Smooth muscle cell (in vitro differentiated cells): ENCODE results near the gene GLG1. TPM values are rescaled to one million over a fixed set of nuclear protein-coding genes. Genes with fewer than 3 reads are reported as not detected.

Source experiments
- DNase-seq: peaks from one replicate; lab custom pipeline; 2025; ENCODE audit not compliant: unreplicated experiment; lab: John Stamatoyannopoulos, UW
- H2AFZ ChIP-seq: fragments of 200-600 bp; sonication (generic); 2 replicates; pipeline ENCODE4 v1.6.0; 2016; ENCODE audit warnings: antibody characterized with exemption, low read depth, mild to moderate bottlenecking
- H3F3A ChIP-seq: fragments of 200-600 bp; sonication (generic); 2 replicates; pipeline ENCODE4 v1.6.0; 2017; ENCODE audit warnings: antibody characterized with exemption, low read depth
- H3K27ac ChIP-seq: fragments of 200-600 bp; sonication (generic); 2 replicates; pipeline ENCODE4 v1.5.1; 2016; ENCODE audit warnings: low read depth, mild to moderate bottlenecking
- H3K27me3 ChIP-seq: fragments of 200-600 bp; sonication (generic); 2 replicates; pipeline ENCODE4 v1.6.1; 2016; ENCODE audit warnings: low read depth, mild to moderate bottlenecking
- H3K36me3 ChIP-seq: fragments of 200-600 bp; sonication (generic); 2 replicates; pipeline ENCODE4 v1.5.1; 2016; ENCODE audit warnings: low read depth
- H3K4me1 ChIP-seq: fragments of 200-600 bp; sonication (generic); 2 replicates; pipeline ENCODE4 v1.5.1; 2016; ENCODE audit warnings: low read depth
- H3K4me2 ChIP-seq: fragments of 200-600 bp; sonication (generic); 2 replicates; pipeline ENCODE4 v1.6.0; 2016; ENCODE audit warnings: mild to moderate bottlenecking
- H3K4me3 ChIP-seq: fragments of 200-600 bp; sonication (generic); 2 replicates; pipeline ENCODE4 v1.5.1; 2016; ENCODE audit warnings: mild to moderate bottlenecking
- H3K79me2 ChIP-seq: fragments of 200-600 bp; sonication (generic); 2 replicates; pipeline ENCODE4 v1.6.0; 2016; ENCODE audit warnings: low read depth, mild to moderate bottlenecking
- H3K9ac ChIP-seq: fragments of 200-600 bp; sonication (generic); 2 replicates; pipeline ENCODE4 v1.6.0; 2016; ENCODE audit warnings: low read depth
- H3K9me3 ChIP-seq: fragments of 200-600 bp; sonication (generic); replicated peaks from 2 replicates; pipeline ENCODE4 v1.5.1; 2016; ENCODE audit warnings: low read depth
- H4K20me1 ChIP-seq: fragments of 200-600 bp; sonication (generic); 2 replicates; pipeline ENCODE4 v1.6.0; 2016; ENCODE audit warnings: low read depth
- CTCF ChIP-seq: fragments of 200-600 bp; sonication (generic); IDR thresholded peaks from 2 replicates; pipeline ENCODE4 v1.5.1; 2017; ENCODE audit warnings: borderline replicate concordance, mild to moderate bottlenecking, antibody characterized with exemption; ENCODE audit not compliant: insufficient read depth, poor library complexity, severe bottlenecking
- WGBS: methylation state at CpG from one replicate; pipeline ENCODE4 v1.1.7; 2016; ENCODE audit warnings: low lambda C conversion rate; 5-methylcytosine and 5-hydroxymethylcytosine counted together
- polyA plus RNA-seq: library from polyadenylated mRNA; unstranded; fragments of >200 nt; fragmentation: Nextera tagmentation; extraction: Ambion mirVana; gene quantifications from 2 replicates; pipeline ENCODE4 v1.2.1, GENCODE V29; 2016
- total RNA-seq: library from RNA; depleted of rRNA; stranded (reverse); fragments of >200 nt; gene quantifications from 2 replicates; pipeline ENCODE4 v1.2.3, GENCODE V29; 2014

GLG1 gene
- total and polyA plus RNA-seq, 2 experiments from 2014 or later = 131 to 140 TPM

DNA sequence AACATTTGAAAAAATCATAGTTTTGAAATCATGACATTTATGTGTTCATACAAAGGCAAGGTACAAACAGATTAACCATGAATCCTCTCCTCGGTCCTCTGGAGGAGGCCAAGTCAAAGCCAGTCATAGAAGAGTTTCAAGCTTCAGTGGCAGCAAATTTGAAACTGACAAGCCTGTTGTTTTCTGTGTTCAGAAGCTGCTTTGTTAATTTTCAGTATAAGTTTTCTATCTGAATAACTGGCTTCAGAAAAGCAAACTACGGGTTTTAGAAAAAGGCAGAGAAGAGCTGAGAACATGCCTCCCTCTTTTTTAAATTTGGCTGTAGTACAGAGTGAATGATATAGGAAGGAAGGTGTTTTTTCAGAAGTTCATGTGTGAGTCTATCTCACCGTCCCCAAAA lies 106.0 kb downstream of the GLG1 start:
- peaks cover 67% of the 10 kb centered on the region for H4K20me1 ChIP-seq
- no peak overlapping the region for H3K4me2 ChIP-seq
- peaks cover 3% of the 10 kb centered on the region for H3K36me3 ChIP-seq
- no peaks in the 10 kb centered on the region for H3K27me3 ChIP-seq
- H3K79me2 ChIP-seq = peaks cover 14% of the 10 kb centered on the region
- no peak overlapping the region for H2AFZ ChIP-seq
- no peaks in the 10 kb centered on the region for H3F3A ChIP-seq
- H3K9ac ChIP-seq = no peak overlapping the region
- H3K9me3 ChIP-seq = no peaks in the 10 kb centered on the region
- no peak overlapping the region for H3K4me3 ChIP-seq
- H3K27ac ChIP-seq = no peak overlapping the region
- TF ChIP-seq CTCF = no peak
- over 99% methylated on average over 3 of the region's 3 CpGs for WGBS
- no peak for DNase-seq
- H3K4me1 ChIP-seq = no peaks in the 10 kb centered on the region

DNA sequence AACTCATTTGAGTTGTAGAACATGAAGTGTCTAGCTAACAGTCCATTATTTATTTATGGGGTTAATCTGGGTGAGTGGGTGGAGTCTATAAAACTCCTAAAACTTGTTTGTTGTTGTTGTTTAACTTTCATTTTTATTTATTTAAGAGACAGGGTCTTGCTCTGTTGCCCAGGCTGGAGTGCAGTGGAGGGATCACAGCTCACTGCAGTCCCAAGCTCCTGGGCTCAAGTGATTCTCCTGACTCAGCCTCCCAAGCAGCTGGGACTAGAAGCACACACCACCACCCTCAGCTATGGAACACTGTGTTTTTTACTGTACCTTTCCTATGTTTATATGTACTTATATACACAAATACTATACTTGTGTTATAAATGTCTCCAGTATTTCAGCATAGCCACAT lies 107.8 kb downstream of the GLG1 start:
- no peak overlapping the region for H2AFZ ChIP-seq
- DNase-seq = no peak

DNA sequence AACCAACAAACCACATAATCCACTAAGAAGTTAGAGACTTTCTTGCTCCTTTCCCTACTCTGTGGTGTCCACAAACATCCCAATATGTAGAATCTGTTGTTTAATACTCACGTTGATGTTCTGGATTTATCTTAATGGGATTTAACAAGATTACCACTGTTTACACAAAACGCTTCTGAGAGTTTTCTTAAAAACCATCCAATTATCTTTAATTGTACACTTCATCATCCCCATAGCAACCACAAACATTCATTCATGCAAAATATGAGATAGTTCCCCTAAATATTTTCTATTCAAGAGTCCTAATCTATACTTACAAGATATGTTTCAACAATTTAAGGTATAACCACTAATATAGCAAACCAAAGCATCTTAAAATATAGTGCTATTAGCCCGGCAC lies 109.2 kb downstream of the GLG1 start:
- H3K4me3 ChIP-seq = no peak overlapping the region

More for the DNA sequence above, 107.8 kb downstream of the GLG1 start:
- no peaks in the 10 kb centered on the region for H3K4me1 ChIP-seq
- no peaks in the 10 kb centered on the region for H3F3A ChIP-seq
- TF ChIP-seq CTCF = no peak
- H3K79me2 ChIP-seq = peaks cover 6% of the 10 kb centered on the region
- no peak overlapping the region for H3K27ac ChIP-seq
- no peak overlapping the region for H3K4me3 ChIP-seq
- no peak overlapping the region for H3K9ac ChIP-seq
- H4K20me1 ChIP-seq = peaks cover 49% of the 10 kb centered on the region
- H3K4me2 ChIP-seq = no peak overlapping the region
- H3K36me3 ChIP-seq = peaks cover 3% of the 10 kb centered on the region
- no peaks in the 10 kb centered on the region for H3K27me3 ChIP-seq
- no peaks in the 10 kb centered on the region for H3K9me3 ChIP-seq

More for the DNA sequence above, 109.2 kb downstream of the GLG1 start:
- no peak overlapping the region for H2AFZ ChIP-seq
- H3K9me3 ChIP-seq = no peaks in the 10 kb centered on the region
- no peaks in the 10 kb centered on the region for H3K4me1 ChIP-seq
- no peak overlapping the region for H3K4me2 ChIP-seq
- H3F3A ChIP-seq = no peaks in the 10 kb centered on the region
- peaks cover 40% of the 10 kb centered on the region for H4K20me1 ChIP-seq
- H3K27ac ChIP-seq = no peak overlapping the region
- no peak for DNase-seq
- H3K79me2 ChIP-seq = peaks cover 6% of the 10 kb centered on the region
- H3K9ac ChIP-seq = no peak overlapping the region
- WGBS = 53% methylated on average over 3 of the region's 3 CpGs
- H3K36me3 ChIP-seq = peaks cover 4% of the 10 kb centered on the region
- no peaks in the 10 kb centered on the region for H3K27me3 ChIP-seq
- TF ChIP-seq CTCF = no peak
